Thyroid gland (tissue), 4 donors: ENCODE measurements around the gene JSRP1. TPM values are rescaled to one million over a fixed set of nuclear protein-coding genes. Genes with fewer than 3 reads are reported as not detected.

Source experiments
- DNase-seq, 2 donors: peaks; one replicate each; pipeline ENCODE4 v3.0.0-alpha.2; 2019
- H3K27ac ChIP-seq, 3 donors: fragments of 200-600 bp; sonication (generic); 1 replicate in 2 of 3; 2 replicates in 1 of 3; pipeline ENCODE4 v1.5.1; 2016 to 2019; ENCODE audit warnings: mild to moderate bottlenecking in 1 of 3, moderate library complexity in 1 of 3
- H3K27me3 ChIP-seq: fragments of 200-600 bp; sonication (generic); one replicate; pipeline ENCODE4 v1.5.1; 2019
- H3K36me3 ChIP-seq, 2 donors: fragments of 200-600 bp; sonication (generic); one replicate each; pipeline ENCODE4 v1.5.1; 2016 to 2019
- H3K4me1 ChIP-seq, 2 donors: fragments of 200-600 bp; sonication (generic); one replicate each; pipeline ENCODE4 v1.5.1; 2017 to 2019
- H3K4me3 ChIP-seq, 3 donors: fragments of 200-600 bp; sonication (generic); replicated peaks in 1 of 3; 1 replicate in 2 of 3; 2 replicates in 1 of 3; pipeline ENCODE4 v1.5.1; 2016; ENCODE audit warnings: mild to moderate bottlenecking in 1 of 3
- H3K9me3 ChIP-seq: fragments of 200-600 bp; sonication (generic); one replicate; pipeline ENCODE4 v1.5.1; 2017
- CTCF ChIP-seq, 6 experiments: fragments of 200-600 bp in 3 of 6; fragments of 450-650 bp in 3 of 6; sonication (generic) in 3 of 6; IDR thresholded peaks; one replicate each; pipeline ENCODE4 v1.5.1; 2016 to 2019; ENCODE audit warnings: antibody characterized with exemption in 6 of 6, mild to moderate bottlenecking in 2 of 6, inconsistent platforms in 1 of 6, moderate library complexity in 1 of 6
- POLR2A ChIP-seq, 2 donors: fragments of 450-650 bp; IDR thresholded peaks; one replicate each; pipeline ENCODE4 v1.6.1; 2017; ENCODE audit warnings: antibody characterized with exemption in 2 of 2, mild to moderate bottlenecking in 2 of 2, moderate library complexity in 1 of 2
- WGBS, 2 donors: methylation state at CpG; one replicate each; pipeline ENCODE4 v1.1.5; 2017; 5-methylcytosine and 5-hydroxymethylcytosine counted together
- intact Hi-C: fragments of 100-400 bp; cut with DNase I; formaldehyde crosslinking; loops from one replicate; pipeline ENCODE4 v1.15.1; 2023
- total RNA-seq, 4 donors: library from RNA; depleted of rRNA; stranded (reverse); fragments of >200 nt; gene quantifications; one replicate each; pipeline ENCODE4 v1.2.3, GENCODE V29; 2016

JSRP1 gene
- total RNA-seq, 4 donors from 2014 or later = not detected

GRCh38 chr19:2227415-2228156, 28.6 kb downstream of the JSRP1 start:
- Histone ChIP-seq H3K4me1 (no peaks in the 10 kb centered on the region), H3K27me3 (no peaks in the 10 kb centered on the region), H3K27ac (no peak overlapping the region), H3K4me3 (no peak overlapping the region), H3K9me3 (no peaks in the 10 kb centered on the region), H3K36me3 (peaks cover 56 to 62% of the 10 kb centered on the region in 2 donors)
- no peak for DNase-seq
- WGBS, 2 donors = 95% methylated on average over 48 to 51 of the region's 67 CpGs
- intact Hi-C loops = loop anchor here (10.0 kb wide), 1 partner anchor 157 kb away; no protein-coding TSS in a partner anchor
- no peak for TF ChIP-seq CTCF (IDR thresholded peaks at IDR 0.05)
- TF ChIP-seq POLR2A (IDR thresholded peaks at IDR 0.05) = no peak

- TF ChIP-seq CTCF (IDR thresholded peaks at IDR 0.05) = no peak
- TF ChIP-seq POLR2A (IDR thresholded peaks at IDR 0.05) = no peak
- Histone ChIP-seq H3K9me3 (no peaks in the 10 kb centered on the region), H3K27me3 (no peaks in the 10 kb centered on the region), H3K4me3 (no peak overlapping the region), H3K27ac (no peak overlapping the region), H3K4me1 (no peaks in the 10 kb centered on the region), H3K36me3 (peaks cover 57 to 69% of the 10 kb centered on the region in 2 donors)
- WGBS, 2 donors = 96 to 100% methylated on average over 6 to 44 of the region's 53 CpGs
- DNase-seq = no peak
- intact Hi-C loops = loop anchor here (10.0 kb wide), 1 partner anchor 158 kb away; no protein-coding TSS in a partner anchor
These were observed 29.3 kb downstream of the JSRP1 start for GRCh38 chr19:2226840-2227360.

- DNase-seq = no peak
- Histone ChIP-seq H3K27ac (no peak overlapping the region), H3K4me3 (no peak overlapping the region), H3K9me3 (no peaks in the 10 kb centered on the region), H3K27me3 (no peaks in the 10 kb centered on the region), H3K4me1 (no peaks in the 10 kb centered on the region), H3K36me3 (peaks cover 59 to 70% of the 10 kb centered on the region in 2 donors)
- 95 to 98% methylated on average over 19 to 33 of the region's 59 CpGs for WGBS, 2 donors
- intact Hi-C loops = loop anchor here (10.0 kb wide), 1 partner anchor 159 kb away; no protein-coding TSS in a partner anchor
- TF ChIP-seq CTCF (IDR thresholded peaks at IDR 0.05) = no peak
- no peak for TF ChIP-seq POLR2A (IDR thresholded peaks at IDR 0.05)
These were observed 30.0 kb downstream of the JSRP1 start for GRCh38 chr19:2226051-2226839.

- TF ChIP-seq CTCF (IDR thresholded peaks at IDR 0.05) (no peak), POLR2A (IDR thresholded peaks at IDR 0.05) (no peak)
- DNase-seq = no peak
- Histone ChIP-seq H3K27me3 (no peaks in the 10 kb centered on the region), H3K9me3 (no peaks in the 10 kb centered on the region), H3K36me3 (peaks cover 59 to 68% of the 10 kb centered on the region in 2 donors), H3K27ac (no peak overlapping the region), H3K4me1 (no peaks in the 10 kb centered on the region), H3K4me3 (no peak overlapping the region)
- 94 to 99% methylated on average over 20 to 31 of the region's 32 CpGs for WGBS, 2 donors
- intact Hi-C loops = loop anchor here (10.0 kb wide), 1 partner anchor 159 kb away; no protein-coding TSS in a partner anchor
These were observed 30.7 kb downstream of the JSRP1 start for GRCh38 chr19:2225415-2226050.
